Stimulated activated CD8-positive, alpha-beta memory T cell treated with anti-CD3 and anti-CD28 coated beads, Interleukin-7, amount 100 ng/mL, for 48 hours (primary cell): Measurements from ENCODE around the gene KIF16B.

Source experiments
- DNase-seq, 2 donors: peaks; one replicate each; pipeline ENCODE4 v3.0.0-alpha.2; 2020; ENCODE audit warnings: low read depth in 1 of 2; ENCODE audit errors: extremely low read depth in 1 of 2

The KIF16B gene

GRCh38 chr20:16405254-16405653 lies 168.0 kb downstream of the KIF16B start:
- no peak for DNase-seq

DNA sequence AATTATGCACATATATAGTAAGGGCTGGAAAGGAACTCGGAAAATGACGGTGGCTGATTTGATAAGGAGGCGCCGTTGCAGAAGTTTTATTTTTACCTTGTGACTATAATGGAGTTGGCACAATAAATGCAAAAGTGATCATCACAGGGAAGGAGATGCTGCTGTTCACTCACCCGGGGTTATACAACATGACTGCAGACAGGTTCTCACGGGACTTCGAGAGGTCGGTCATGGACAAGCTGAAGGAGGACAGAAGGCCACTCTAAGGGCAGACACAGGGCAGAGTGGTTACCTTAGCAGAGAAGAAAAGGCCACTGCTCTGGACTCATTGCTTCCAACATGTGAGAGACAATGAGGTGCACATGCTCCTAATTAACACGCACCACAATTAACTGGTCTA lies 168.6 kb downstream of the KIF16B start:
- DNase-seq, result no peak

DNA sequence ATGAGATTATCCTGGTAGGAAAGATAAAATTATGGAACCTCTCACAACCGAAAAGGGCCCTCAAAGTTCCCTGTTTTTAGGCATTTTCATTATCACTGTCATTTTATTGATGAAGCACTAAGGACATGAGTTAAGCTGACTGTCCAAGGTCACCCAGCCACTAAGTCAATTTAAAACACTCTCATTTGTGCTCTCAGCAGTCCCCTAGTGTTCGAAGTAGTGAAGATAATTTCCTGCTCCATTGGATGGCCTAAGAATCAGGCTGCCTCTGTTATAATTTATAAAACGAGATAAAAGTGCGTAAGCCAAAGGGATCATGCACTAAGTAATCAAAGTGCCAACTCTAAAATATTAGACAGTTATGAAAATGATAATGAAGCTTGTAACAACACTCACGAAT lies 169.1 kb downstream of the KIF16B start:
- no peak for DNase-seq

GRCh38 chr20:16400234-16400633 lies 173.0 kb downstream of the KIF16B start:
- DNase-seq, result no peak

- DNase-seq, result no peak
Observed at GRCh38 chr20:16399801-16400200, 173.4 kb downstream of the KIF16B start.

DNA sequence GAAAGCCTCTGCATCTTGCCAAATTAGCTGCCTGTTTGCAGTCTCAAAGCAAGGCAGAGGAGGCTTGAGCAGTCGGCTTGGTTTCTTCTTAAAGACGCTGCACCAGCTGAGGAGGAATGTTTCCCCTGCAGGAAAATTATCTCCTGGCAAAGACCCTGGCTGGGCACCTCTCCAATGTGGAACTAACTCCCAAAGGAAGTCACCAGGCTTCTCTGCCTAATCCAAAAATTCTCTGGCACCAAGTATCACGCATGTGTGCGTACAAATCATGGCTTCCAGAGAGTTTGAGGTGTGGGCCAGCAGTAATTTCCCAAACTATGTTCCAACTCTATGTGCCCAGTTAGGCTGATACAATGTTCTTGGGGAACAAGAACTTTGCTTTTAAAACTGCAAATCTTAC lies 176.2 kb downstream of the KIF16B start:
- DNase-seq, result no peak

GRCh38 chr20:16395366-16395765 lies 177.9 kb downstream of the KIF16B start:
- DNase-seq, result no peak

DNA sequence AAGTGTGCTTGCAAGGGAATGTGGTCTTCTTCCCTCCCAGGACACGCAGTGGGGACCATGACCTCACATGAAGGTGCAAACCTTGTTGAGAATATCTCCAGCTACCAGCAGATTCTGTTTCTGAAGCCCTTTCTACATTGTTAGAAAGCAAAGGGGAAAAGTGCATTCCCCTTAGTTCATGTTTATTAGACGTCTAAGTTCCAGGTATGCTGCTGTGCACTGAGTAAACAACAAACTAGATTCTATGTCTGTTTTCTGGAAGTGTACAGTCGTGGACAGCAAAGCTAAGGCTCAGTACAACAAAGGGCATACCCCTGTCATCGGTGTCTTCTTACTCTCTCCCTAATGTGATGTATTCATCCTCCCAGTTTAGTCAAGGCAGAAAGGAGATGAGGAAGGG lies 178.5 kb downstream of the KIF16B start:
- no peak for DNase-seq

- no peak for DNase-seq
Observed at GRCh38 chr20:16393836-16394235, 179.4 kb downstream of the KIF16B start.

DNA sequence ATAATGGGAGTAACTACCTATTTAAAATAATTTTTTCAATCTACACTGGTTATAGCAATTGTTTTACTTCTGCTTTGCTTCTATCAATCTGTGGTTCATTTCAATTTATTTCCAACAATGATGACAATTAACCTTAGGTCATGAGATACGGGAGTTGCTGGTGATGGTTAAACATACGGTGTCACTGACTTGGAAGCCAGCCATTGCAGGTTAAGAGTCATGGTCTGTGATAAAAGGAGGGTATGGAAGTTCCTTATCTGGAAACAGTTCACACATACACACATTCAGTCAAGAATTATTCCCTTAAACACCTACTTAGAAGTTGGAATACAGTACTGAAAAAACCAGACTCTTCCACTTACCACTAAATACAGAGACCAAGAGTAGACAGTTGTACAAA lies 180.0 kb downstream of the KIF16B start:
- DNase-seq, result no peak

DNA sequence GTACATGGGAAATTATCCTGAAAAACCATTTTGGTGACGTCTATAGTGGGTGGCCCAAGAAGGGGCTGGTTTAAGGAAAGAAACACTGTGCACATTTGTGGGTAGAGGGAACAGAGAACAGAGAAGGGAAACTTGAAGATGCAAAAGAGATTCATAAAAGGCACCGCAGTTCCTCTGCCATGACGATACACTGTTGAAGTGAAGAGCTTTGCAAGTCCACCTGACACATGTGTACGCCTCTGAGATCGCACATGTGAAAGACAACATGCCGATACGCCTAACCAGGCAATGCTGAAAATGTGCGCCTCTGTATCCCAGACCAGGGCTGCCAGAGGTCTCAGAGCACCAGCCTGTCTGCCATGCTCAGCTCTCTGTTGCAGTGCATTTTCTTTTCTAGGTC lies 180.9 kb downstream of the KIF16B start:
- DNase-seq, result no peak

DNA sequence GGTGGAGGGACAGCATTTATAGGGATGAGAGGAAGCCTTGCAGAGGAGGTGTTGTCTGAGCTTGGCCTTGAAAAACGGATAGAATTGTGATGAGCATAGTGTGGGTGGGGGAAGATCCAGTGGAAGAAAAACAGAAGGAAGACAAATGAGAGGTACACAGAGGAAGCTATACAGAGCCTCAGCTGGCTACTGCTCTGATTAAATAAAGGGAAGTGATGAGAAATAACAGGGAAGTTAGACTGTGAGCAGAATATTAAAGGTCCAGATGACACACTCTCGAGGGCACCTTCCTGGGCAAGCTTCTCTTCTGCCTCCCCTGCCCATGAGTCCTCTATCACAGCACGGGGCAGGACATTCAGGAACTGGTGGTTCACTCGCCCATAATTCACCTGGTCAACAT lies 182.3 kb downstream of the KIF16B start:
- no peak for DNase-seq

- no peak for DNase-seq
Observed at GRCh38 chr20:16388731-16389130, 184.5 kb downstream of the KIF16B start.

GRCh38 chr20:16387666-16388065 lies 185.6 kb downstream of the KIF16B start:
- DNase-seq, result no peak

- DNase-seq, result no peak
Observed at GRCh38 chr20:16385891-16386290, 187.4 kb downstream of the KIF16B start.

DNA sequence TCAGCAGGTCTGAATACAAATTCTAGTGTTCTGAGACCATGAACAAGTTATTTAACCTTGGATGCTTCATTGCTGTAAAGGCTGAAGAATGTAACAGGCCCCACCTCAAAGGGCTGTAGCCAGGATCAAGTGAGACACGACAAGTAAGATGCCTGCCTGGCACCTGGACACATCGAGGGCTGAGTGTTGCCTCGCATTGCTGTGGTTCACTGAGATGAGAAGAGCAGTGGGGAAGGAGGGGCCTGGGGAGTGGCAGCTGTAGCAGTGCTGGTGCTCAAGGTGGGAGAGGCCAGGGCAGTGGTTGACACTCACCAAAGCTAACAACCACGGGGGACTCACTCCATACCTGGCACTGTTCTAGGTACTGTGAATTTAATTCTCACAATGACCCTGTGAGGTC lies 187.8 kb downstream of the KIF16B start:
- DNase-seq, result no peak

DNA sequence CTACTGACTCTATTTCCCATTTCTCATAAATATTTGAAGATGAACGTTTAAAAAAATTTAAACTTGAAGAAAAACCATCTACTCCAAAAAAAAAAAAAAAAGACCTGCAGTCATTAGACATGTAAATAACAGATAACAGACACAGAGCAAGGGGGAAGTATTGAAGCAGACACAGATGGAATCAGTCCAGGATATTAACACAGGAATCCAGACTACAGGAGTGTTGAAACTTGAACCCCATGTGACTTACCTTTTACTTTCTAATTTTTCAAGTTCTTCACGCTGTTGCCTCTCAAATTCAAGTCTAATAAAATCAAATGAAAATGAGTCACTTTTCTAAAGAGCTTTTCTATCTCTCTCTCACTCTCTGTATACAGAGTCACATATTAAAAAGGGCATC lies 191.8 kb downstream of the KIF16B start:
- DNase-seq, result no peak

GRCh38 chr20:16378712-16379370 lies 194.4 kb downstream of the KIF16B start:
- DNase-seq, result no peak

GRCh38 chr20:16378122-16378521 lies 195.1 kb downstream of the KIF16B start:
- DNase-seq, result no peak

DNA sequence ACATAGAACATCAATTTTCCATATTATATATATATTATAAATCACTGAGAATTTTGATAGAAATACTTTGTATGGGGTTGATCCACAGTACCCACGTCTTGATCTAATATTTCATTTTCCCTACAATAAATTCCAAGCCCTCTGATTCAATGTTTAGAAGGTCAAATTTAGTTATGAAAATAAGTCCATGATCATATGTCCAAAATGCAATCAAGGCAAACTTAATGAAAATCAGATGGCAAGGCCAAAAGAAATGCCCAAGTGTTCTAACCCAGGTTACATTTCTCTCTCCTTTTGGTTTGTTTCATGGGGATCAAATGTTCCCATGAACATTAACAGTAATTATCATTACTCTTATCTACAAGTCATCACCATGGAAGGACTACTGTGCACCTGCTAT lies 203.8 kb downstream of the KIF16B start:
- no peak for DNase-seq

- DNase-seq, result no peak
Observed at GRCh38 chr20:16368645-16369292, 204.5 kb downstream of the KIF16B start.

- no peak for DNase-seq
Observed at GRCh38 chr20:16367948-16368560, 205.2 kb downstream of the KIF16B start.
